NB4 (cell line): ENCODE measurements around the gene LRRC42.

Experiments
- CTCF ChIP-seq: IDR thresholded peaks from one replicate; pipeline ENCODE4 v1.5.1; 2012; ENCODE audit warnings: low read depth, low read length
- MAX ChIP-seq: IDR thresholded peaks from 2 replicates; pipeline ENCODE4 v1.6.1; 2011; ENCODE audit warnings: low read depth, low read length
- MYC ChIP-seq: IDR thresholded peaks from 2 replicates; pipeline ENCODE4 v1.6.1; 2011; ENCODE audit warnings: low read depth, low read length
- POLR2A ChIP-seq: IDR thresholded peaks from 2 replicates; pipeline ENCODE4 v1.6.1; 2011; ENCODE audit warnings: mild to moderate bottlenecking; ENCODE audit not compliant: insufficient read length; ENCODE audit errors: extremely low read depth

DNA sequence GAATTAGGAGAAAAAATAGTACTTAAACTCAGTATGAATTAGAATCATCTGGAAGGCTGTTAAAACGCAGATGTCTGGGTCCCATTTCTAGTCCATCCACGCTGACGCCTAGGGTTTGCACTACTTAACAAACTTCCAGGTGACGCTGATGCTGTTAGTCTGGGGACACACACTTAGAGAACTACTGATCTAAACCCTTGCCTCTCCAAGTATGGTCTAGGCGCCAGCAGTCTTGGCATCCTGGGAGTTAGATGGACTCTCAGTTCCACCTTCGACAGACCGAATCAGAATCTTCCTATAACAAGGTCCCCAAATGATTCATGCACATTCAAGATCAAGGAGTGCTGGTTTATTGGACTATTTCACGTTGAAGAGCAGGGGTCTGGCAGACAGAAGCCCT, 40.6 kb upstream of the LRRC42 start:
- TF ChIP-seq CTCF (no peak), MAX (no peak), POLR2A (no peak), MYC (no peak)
